ENCODE data around the gene PACSIN3. TPM values are rescaled to one million over a fixed set of nuclear protein-coding genes. Genes with fewer than 3 reads are reported as not detected.

Gene PACSIN3
- total RNA-seq, 1 donor from 2014 or later, result 59.4 TPM

DNA sequence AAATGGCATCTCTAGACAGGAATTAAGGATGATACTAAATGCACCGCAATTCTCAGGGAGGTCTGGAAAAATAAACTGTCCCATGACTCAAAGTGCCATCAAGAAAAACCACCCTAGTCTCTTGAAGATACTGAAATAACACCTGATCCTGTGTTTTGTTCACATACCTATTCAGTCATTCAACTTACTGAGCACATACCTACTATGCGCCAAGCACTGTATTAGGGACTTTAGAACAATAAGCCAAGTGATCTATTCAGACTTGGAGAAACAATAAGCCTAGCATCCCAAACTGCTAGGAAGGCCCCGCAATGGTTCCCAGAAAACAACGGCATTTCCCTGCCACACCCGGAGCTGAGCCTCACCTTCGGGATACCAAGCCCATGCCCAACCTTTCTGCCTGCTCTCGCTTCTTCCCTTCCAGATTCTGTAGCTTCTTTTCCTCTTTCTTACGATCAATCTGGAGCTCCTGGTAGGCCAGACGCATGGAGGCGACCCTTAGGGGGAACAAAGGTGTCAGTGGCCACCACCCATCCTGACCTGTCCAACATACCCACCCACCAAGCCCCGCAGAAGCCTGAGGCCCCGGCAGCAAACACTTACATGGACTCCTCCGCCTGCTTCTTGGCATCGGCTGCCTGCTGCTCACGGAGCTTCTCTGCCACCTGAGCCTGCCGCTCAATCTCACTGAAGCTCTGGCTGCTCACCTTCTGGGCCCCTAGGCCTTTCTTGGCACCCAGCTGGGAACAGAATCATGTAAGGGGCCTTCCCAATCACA, 15.0 kb downstream of the PACSIN3 start:
- H3K36me3 ChIP-seq, result peaks cover 6 to 83% of the 10 kb centered on the region in 2 donors
- H3K4me1 ChIP-seq, result peaks cover 49% of the 10 kb centered on the region
- intact Hi-C loops (cut with DNase I), result no loop called here
- no peak for TF ChIP-seq POLR2A (IDR thresholded peaks at IDR 0.05)
- TF ChIP-seq, protein P1, sequence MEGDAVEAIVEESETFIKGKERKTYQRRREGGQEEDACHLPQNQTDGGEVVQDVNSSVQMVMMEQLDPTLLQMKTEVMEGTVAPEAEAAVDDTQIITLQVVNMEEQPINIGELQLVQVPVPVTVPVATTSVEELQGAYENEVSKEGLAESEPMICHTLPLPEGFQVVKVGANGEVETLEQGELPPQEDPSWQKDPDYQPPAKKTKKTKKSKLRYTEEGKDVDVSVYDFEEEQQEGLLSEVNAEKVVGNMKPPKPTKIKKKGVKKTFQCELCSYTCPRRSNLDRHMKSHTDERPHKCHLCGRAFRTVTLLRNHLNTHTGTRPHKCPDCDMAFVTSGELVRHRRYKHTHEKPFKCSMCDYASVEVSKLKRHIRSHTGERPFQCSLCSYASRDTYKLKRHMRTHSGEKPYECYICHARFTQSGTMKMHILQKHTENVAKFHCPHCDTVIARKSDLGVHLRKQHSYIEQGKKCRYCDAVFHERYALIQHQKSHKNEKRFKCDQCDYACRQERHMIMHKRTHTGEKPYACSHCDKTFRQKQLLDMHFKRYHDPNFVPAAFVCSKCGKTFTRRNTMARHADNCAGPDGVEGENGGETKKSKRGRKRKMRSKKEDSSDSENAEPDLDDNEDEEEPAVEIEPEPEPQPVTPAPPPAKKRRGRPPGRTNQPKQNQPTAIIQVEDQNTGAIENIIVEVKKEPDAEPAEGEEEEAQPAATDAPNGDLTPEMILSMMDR (IDR thresholded peaks at IDR 0.05), result no peak
- no peak for TF ChIP-seq POLR2AphosphoS5 (IDR thresholded peaks at IDR 0.05; ENCODE audit: insufficient read depth in 1 of 2, low read depth in 1 of 2)
- H3K4me3 ChIP-seq, result no peak overlapping the region
- no peaks in the 10 kb centered on the region for H3K27me3 ChIP-seq
- no peak overlapping the region for H3K27ac ChIP-seq
- DNase-seq (ENCODE audit: extremely low spot score in 2 of 2), result no peak
- H3K9me3 ChIP-seq, result no peaks in the 10 kb centered on the region

DNA sequence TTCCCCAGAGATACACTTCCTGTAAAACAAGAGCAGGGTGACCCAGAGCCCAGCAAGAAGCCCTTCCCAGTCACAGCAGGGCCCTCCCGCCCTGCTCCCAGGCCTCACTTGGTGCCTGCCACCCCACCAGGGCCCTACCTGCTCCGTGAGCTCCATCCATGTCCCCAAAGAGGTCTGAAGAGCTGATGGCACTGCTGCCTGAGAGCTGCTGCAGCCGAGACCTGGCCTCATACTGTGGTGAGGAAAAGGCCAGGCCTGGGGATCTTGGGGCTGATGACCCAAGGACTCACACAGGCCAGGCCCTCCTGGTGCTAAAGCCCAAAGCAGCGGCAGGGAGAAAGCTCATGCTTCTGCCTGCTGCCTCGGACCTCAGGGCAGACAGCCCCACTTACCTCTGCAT, 19.9 kb downstream of the PACSIN3 start:
- peaks cover 8 to 78% of the 10 kb centered on the region in 2 donors for H3K36me3 ChIP-seq
- TF ChIP-seq POLR2AphosphoS5 (IDR thresholded peaks at IDR 0.05; ENCODE audit: insufficient read depth in 1 of 2, low read depth in 1 of 2) (no peak), POLR2A (IDR thresholded peaks at IDR 0.05) (no peak)
- TF ChIP-seq, protein P1 (IDR thresholded peaks at IDR 0.05), result no peak
- H3K4me3 ChIP-seq, result no peak overlapping the region
- intact Hi-C loops (cut with DNase I), result no loop called here
- no peak for DNase-seq (ENCODE audit: extremely low spot score in 2 of 2)
- H3K27ac ChIP-seq, result no peak overlapping the region
- no peaks in the 10 kb centered on the region for H3K27me3 ChIP-seq
- peaks cover 13% of the 10 kb centered on the region for H3K4me1 ChIP-seq
- H3K9me3 ChIP-seq, result no peaks in the 10 kb centered on the region

DNA sequence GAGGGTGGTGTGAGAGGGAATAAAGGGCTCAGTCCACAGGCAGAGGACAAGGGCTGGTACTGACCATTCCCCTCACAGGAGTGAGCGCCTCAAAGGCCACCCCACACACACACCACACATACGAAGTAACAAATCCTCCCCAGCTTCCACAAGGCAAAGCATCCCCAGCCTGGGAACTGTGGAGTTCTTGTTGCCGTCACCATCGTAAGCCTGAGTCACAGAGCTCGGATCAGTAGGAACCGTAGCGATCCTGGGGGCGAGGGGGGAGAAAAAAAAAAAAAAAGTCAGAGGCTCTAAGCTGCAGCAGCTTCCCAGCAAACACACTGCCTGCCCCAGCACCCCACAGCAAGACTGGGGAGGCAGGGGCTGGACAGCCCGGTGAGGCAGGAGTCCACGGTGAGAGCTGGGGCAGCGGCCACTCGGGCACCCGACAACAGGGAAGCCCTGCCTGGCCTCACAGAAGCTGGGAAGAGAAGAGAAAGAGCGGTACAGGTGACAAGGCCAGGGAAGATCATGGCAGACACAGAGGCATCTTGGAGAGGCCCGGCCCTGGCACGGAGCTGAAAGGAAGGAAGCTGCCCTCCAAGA, 20.9 kb downstream of the PACSIN3 start:
- no peaks in the 10 kb centered on the region for H3K9me3 ChIP-seq
- TF ChIP-seq POLR2AphosphoS5 (IDR thresholded peaks at IDR 0.05; ENCODE audit: insufficient read depth in 1 of 2, low read depth in 1 of 2) (no peak), POLR2A (IDR thresholded peaks at IDR 0.05) (no peak)
- TF ChIP-seq, protein P1 (IDR thresholded peaks at IDR 0.05), result no peak
- H3K27me3 ChIP-seq, result no peaks in the 10 kb centered on the region
- peaks cover 8 to 69% of the 10 kb centered on the region in 2 donors for H3K36me3 ChIP-seq
- DNase-seq (ENCODE audit: extremely low spot score in 2 of 2), result no peak
- H3K27ac ChIP-seq, result no peak overlapping the region
- H3K4me1 ChIP-seq, result peaks cover 9% of the 10 kb centered on the region
- no peak overlapping the region for H3K4me3 ChIP-seq
- intact Hi-C loops (cut with DNase I), result no loop called here

DNA sequence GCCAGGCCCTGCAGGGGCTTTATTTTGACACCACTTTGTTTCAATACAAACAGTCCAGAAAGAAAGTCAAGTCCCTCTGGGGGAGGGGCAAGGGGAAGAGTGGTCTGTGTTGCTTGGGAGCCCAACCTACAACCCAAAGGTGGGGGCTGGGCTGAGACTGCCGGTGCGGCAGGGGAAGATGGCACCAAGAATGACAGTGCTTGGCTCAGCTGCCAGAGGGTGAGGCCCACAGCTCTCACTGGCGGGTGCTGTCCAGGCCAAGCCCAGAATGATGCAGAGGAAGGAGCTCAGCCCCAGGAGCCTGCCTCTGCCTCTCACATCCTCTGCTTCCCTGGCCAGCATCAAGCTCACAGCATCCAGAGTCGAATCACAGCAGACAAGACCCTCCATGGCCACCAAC, 21.9 kb downstream of the PACSIN3 start:
- Histone ChIP-seq H3K4me1 (peaks cover 9% of the 10 kb centered on the region), H3K27ac (no peak overlapping the region), H3K36me3 (peaks cover 8 to 58% of the 10 kb centered on the region in 2 donors), H3K9me3 (no peaks in the 10 kb centered on the region), H3K27me3 (no peaks in the 10 kb centered on the region), H3K4me3 (no peak overlapping the region)
- no peak for TF ChIP-seq POLR2A (IDR thresholded peaks at IDR 0.05)
- TF ChIP-seq, protein P1 (IDR thresholded peaks at IDR 0.05), result no peak
- TF ChIP-seq POLR2AphosphoS5 (IDR thresholded peaks at IDR 0.05; ENCODE audit: insufficient read depth in 1 of 2, low read depth in 1 of 2), result no peak
- intact Hi-C loops (cut with DNase I), result no loop called here
- no peak for DNase-seq (ENCODE audit: extremely low spot score in 2 of 2)

DNA sequence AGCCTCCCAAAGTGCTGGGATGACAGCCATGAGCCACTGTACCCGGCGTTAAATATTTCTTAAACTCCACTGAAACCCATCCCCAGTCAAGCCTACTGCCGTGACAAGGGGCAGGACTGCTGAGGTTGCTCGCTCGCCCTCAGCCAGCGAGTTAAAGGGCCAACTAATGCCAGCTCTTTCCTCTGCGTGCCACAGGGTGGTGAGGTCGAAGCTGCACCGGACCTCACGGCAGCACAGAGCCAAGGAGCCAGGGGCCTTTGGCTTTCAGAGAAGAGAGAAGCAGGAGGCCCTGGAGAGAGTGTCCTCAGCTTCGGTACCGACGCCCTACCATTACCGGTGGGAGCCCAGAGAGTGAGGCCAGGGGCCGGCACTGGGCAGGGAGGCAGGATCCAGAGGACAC, 22.3 kb downstream of the PACSIN3 start:
- H3K4me3 ChIP-seq, result no peak overlapping the region
- TF ChIP-seq POLR2AphosphoS5 (IDR thresholded peaks at IDR 0.05; ENCODE audit: insufficient read depth in 1 of 2, low read depth in 1 of 2) (no peak), POLR2A (IDR thresholded peaks at IDR 0.05) (no peak)
- intact Hi-C loops (cut with DNase I), result no loop called here
- peaks cover 9% of the 10 kb centered on the region for H3K4me1 ChIP-seq
- DNase-seq (ENCODE audit: extremely low spot score in 2 of 2), result no peak
- peaks cover 8 to 54% of the 10 kb centered on the region in 2 donors for H3K36me3 ChIP-seq
- no peaks in the 10 kb centered on the region for H3K9me3 ChIP-seq
- no peaks in the 10 kb centered on the region for H3K27me3 ChIP-seq
- no peak overlapping the region for H3K27ac ChIP-seq

All from vagina (tissue), 2 donors.